AG04449 (cell line): ENCODE results near the gene AP5S1.

ENCODE experiments used
- CTCF ChIA-PET: fragments of 350-600 bp; formaldehyde crosslinking; extraction: SDS; loops from one replicate; lab custom pipeline; 2021; ENCODE audit warnings: antibody characterized with exemption; lab: Yijun Ruan, JAX
- POLR2A ChIA-PET: fragments of 400-600, 350-600 bp; formaldehyde crosslinking; extraction: SDS; loops from one replicate; lab custom pipeline; 2020; ENCODE audit warnings: antibody characterized with exemption, inconsistent platforms; lab: Yijun Ruan, JAX
- DNase-seq: peaks from one replicate; pipeline ENCODE4 v3.0.0-alpha.2; 2010; ENCODE audit warnings: low read depth, low spot score
- H3K4me3 ChIP-seq: 2 replicates; pipeline ENCODE4 v1.5.1; 2011; ENCODE audit warnings: low read depth, mild to moderate bottlenecking, control low read depth, low read length
- TF ChIP-seq, protein P1 (sequence below): IDR thresholded peaks from one replicate; pipeline ENCODE4 v1.5.1; 2011; ENCODE audit warnings: mild to moderate bottlenecking, moderate library complexity, low read length, control low read depth, inconsistent platforms; ENCODE audit not compliant: insufficient read depth; ENCODE audit errors: missing control alignments

The AP5S1 gene

DNA sequence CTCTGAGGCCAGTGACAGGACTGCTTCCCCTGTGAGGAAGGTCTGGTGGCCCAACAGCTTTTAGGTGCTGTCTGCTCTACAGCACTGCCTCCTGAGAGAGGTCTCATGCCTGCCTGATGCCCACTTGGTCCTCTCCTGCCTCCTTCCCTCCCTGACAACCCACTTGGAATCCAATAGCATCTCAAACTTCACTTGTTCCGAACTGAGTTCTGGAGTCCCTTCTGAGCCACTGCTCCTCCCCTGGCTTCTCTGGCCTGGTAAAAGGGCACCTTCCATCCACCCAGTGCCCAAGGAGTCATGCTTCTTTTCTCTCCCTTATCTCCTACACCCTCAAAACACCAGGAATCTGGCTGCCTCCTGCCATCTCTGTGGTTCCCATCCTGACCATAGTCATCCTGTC is 28.2 kb downstream of the AP5S1 start:
- no peak for DNase-seq
- ChIA-PET POLR2A (no interaction called here), CTCF (interaction anchor here (1.2 to 2.1 kb wide), 2 partner anchors 30 to 91 kb away, joined by 3 to 7 read pairs; no protein-coding TSS in a partner anchor)
- TF ChIP-seq, protein P1, sequence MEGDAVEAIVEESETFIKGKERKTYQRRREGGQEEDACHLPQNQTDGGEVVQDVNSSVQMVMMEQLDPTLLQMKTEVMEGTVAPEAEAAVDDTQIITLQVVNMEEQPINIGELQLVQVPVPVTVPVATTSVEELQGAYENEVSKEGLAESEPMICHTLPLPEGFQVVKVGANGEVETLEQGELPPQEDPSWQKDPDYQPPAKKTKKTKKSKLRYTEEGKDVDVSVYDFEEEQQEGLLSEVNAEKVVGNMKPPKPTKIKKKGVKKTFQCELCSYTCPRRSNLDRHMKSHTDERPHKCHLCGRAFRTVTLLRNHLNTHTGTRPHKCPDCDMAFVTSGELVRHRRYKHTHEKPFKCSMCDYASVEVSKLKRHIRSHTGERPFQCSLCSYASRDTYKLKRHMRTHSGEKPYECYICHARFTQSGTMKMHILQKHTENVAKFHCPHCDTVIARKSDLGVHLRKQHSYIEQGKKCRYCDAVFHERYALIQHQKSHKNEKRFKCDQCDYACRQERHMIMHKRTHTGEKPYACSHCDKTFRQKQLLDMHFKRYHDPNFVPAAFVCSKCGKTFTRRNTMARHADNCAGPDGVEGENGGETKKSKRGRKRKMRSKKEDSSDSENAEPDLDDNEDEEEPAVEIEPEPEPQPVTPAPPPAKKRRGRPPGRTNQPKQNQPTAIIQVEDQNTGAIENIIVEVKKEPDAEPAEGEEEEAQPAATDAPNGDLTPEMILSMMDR: no peak
- no peak overlapping the region; the same call in 1 of the 2 replicates for H3K4me3 ChIP-seq

DNA sequence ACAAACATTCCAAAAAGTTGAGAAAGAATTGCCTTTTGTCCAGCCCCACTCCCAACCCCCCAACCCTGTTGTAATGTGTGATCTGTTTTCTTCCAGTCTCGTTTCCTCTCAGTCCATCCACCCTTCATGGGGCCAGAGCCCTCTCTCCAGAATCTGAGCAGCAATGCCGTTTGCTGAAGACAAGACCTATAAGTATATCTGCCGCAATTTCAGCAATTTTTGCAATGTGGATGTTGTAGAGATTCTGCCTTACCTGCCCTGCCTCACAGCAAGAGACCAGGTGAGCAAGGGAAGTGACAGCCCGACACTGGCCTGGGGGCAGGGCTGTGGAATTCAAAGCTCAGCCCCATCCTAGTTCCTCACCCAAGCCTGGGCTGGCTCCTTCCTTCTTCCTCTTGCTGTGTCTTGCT is 34.1 kb downstream of the AP5S1 start:
- CTCF ChIA-PET: interaction anchor here (0.7 to 5.3 kb wide), 27 partner anchors 9 to 177 kb away, joined by 3 to 52 read pairs (median 5); partner anchors contain the start of genes ADISSP, AP5S1, CENPB and SPEF1
- POLR2A ChIA-PET: no interaction called here
- H3K4me3 ChIP-seq: no peak overlapping the region
- TF ChIP-seq, protein P1: no peak
- DNase-seq: no peak

DNA sequence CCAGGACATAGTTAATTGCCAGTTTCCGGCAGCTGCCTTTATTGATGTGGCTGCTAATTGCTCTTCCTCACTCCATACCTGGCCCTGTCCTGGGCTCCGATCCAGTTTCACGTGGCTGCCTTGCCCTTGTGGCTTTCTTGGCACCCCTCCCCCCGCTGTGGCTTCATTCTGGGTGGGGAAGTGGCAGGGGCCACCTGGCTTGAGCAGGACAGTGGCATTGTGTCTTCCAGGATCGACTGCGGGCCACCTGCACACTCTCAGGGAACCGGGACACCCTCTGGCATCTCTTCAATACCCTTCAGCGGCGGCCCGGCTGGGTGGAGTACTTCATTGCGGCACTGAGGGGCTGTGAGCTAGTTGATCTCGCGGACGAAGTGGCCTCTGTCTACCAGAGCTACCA is 37.1 kb downstream of the AP5S1 start:
- DNase-seq: no peak
- H3K4me3 ChIP-seq: no peak overlapping the region
- TF ChIP-seq, protein P1: no peak
- POLR2A ChIA-PET: no interaction called here
- CTCF ChIA-PET: interaction anchor here (1.1 to 5.3 kb wide), 6 partner anchors 9 to 139 kb away, joined by 3 to 52 read pairs (median 4); partner anchors contain the start of genes AP5S1, CENPB and MAVS

DNA sequence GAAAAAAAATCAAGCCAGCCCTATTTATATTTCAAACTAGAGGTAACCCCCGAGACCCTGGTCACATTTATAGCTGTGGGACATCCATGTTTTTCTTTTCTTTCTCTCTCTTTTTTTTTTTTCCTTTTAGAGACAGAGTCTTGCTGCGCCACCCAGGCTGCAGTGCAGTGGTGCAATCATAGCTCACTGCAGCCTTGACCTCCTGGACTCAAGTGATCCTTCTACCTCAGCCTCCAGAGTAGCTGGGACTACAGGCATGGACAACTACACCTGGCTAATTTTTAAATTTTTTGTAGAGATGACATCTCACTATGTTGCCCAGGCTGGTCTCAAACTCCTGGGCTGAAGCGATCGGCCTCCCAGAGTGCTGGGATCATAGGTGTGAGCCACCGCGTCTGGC is 38.3 kb downstream of the AP5S1 start:
- H3K4me3 ChIP-seq: no peak overlapping the region
- ChIA-PET POLR2A (interaction anchor here (1.1 kb wide), 1 partner anchor 38 kb away, joined by 3 read pairs; the partner anchor contains the start of gene AP5S1), CTCF (interaction anchor here (1.1 to 1.4 kb wide), 4 partner anchors 11 to 140 kb away, joined by 3 to 5 read pairs (median 3); partner anchors contain the start of genes AP5S1 and MAVS)
- DNase-seq: no peak
- TF ChIP-seq, protein P1: no peak

DNA sequence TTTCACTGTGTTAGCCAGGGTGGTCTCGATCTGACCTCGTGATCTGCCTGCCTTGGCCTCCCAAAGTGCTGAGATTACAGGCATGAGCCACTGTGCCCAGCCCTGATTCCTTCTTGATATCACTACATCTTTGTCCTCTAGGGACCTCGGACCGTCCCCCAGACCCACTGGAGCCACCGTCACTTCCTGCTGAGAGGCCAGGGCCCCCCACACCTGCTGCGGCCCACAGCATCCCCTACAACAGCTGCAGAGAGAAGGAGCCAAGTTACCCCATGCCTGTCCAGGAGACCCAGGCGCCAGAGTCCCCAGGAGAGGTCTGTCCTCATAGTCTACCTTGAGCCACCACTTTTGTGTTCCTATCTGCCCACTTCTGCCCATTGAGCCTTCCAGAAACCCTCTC is 40.8 kb downstream of the AP5S1 start:
- H3K4me3 ChIP-seq: no peak overlapping the region
- POLR2A ChIA-PET: no interaction called here
- TF ChIP-seq, protein P1: no peak
- CTCF ChIA-PET: no interaction called here
- no peak for DNase-seq

DNA sequence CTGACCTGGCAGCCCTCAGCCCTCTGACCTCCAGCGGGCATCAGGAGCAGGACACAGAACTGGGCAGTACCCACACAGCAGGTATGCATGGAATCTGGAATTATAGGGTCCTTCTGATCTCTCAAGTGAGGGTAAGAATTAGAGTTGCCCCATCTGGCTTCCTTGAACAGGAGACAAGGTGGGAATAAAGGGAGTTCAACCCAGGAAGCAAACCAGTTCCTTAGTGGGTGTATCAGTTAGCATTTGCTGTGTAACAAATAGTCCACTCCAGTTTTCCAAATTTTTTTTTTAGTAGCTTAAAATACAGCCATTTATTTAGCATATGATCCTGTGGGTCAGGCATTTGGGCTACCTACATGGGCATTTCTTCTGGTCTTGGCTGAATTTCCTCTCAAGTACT is 42.0 kb downstream of the AP5S1 start:
- no peak for DNase-seq
- POLR2A ChIA-PET: no interaction called here
- TF ChIP-seq, protein P1: no peak
- no peak overlapping the region for H3K4me3 ChIP-seq
- CTCF ChIA-PET: interaction anchor here (0.7 kb wide), 1 partner anchor 211 kb away, joined by 3 read pairs; no protein-coding TSS in a partner anchor
